Hepatocyte (in vitro differentiated cells): ENCODE measurements around the gene RBFOX1. TPM values are rescaled to one million over a fixed set of nuclear protein-coding genes. Genes with fewer than 3 reads are reported as not detected.
A peak's percentile ranks its signal among the peaks of the same experiment; 100 is the strongest.

ENCODE experiments used
- DNase-seq: peaks from one replicate; pipeline ENCODE4 v3.0.0-alpha.2; 2016; ENCODE audit warnings: low spot score
- H2AFZ ChIP-seq: fragments of 200-600 bp; sonication (generic); 2 replicates; pipeline ENCODE4 v1.6.0; 2016; ENCODE audit warnings: antibody characterized with exemption, mild to moderate bottlenecking
- H3K27ac ChIP-seq: fragments of 200-600 bp; sonication (generic); 2 replicates; pipeline ENCODE4 v1.5.1; 2016; ENCODE audit warnings: mild to moderate bottlenecking
- H3K27me3 ChIP-seq: fragments of 200-600 bp; sonication (generic); 2 replicates; pipeline ENCODE4 v1.6.1; 2016
- H3K36me3 ChIP-seq: fragments of 200-600 bp; sonication (generic); replicated peaks from 2 replicates; pipeline ENCODE4 v1.5.1; 2016; ENCODE audit warnings: low read depth; ENCODE audit not compliant: insufficient read depth
- H3K4me1 ChIP-seq: fragments of 200-600 bp; sonication (generic); 2 replicates; pipeline ENCODE4 v1.5.1; 2016; ENCODE audit warnings: mild to moderate bottlenecking, moderate library complexity; ENCODE audit not compliant: insufficient read depth
- H3K4me2 ChIP-seq: fragments of 200-600 bp; sonication (generic); 2 replicates; pipeline ENCODE4 v1.6.0; 2016
- H3K4me3 ChIP-seq: fragments of 200-600 bp; sonication (generic); 2 replicates; pipeline ENCODE4 v1.5.1; 2016; ENCODE audit warnings: mild to moderate bottlenecking
- H3K79me2 ChIP-seq: fragments of 200-600 bp; sonication (generic); 2 replicates; pipeline ENCODE4 v1.6.0; 2017; ENCODE audit warnings: mild to moderate bottlenecking
- H3K9me2 ChIP-seq: fragments of 200-600 bp; sonication (generic); replicated peaks from 2 replicates; pipeline ENCODE4 v1.6.0; 2017; ENCODE audit warnings: mild to moderate bottlenecking; ENCODE audit not compliant: insufficient read depth
- H3K9me3 ChIP-seq: fragments of 200-600 bp; sonication (generic); 2 replicates; pipeline ENCODE4 v1.5.1; 2016; ENCODE audit warnings: low read depth, mild to moderate bottlenecking
- H4K20me1 ChIP-seq: fragments of 200-600 bp; sonication (generic); 2 replicates; pipeline ENCODE4 v1.6.0; 2016; ENCODE audit warnings: mild to moderate bottlenecking; ENCODE audit not compliant: insufficient read depth, poor library complexity, severe bottlenecking
- CTCF ChIP-seq: fragments of 200-600 bp; sonication (generic); IDR thresholded peaks from 2 replicates; pipeline ENCODE4 v1.5.1; 2016; ENCODE audit warnings: antibody characterized with exemption, mild to moderate bottlenecking; ENCODE audit not compliant: poor library complexity
- EZH2 ChIP-seq: fragments of 200-600 bp; sonication (generic); IDR thresholded peaks from 2 replicates; pipeline ENCODE4 v1.6.1; 2016; ENCODE audit warnings: antibody characterized with exemption, mild to moderate bottlenecking, borderline replicate concordance
- EZH2phosphoT487 ChIP-seq: fragments of 200-600 bp; sonication (generic); IDR thresholded peaks from one replicate; pipeline ENCODE4 v1.6.1; 2018; ENCODE audit warnings: antibody characterized with exemption, mild to moderate bottlenecking, low read depth, moderate library complexity; ENCODE audit not compliant: unreplicated experiment, severe bottlenecking
- WGBS: methylation state at CpG from one replicate; pipeline ENCODE4 v1.1.6; 2016; ENCODE audit warnings: low lambda C conversion rate; ENCODE audit errors: missing lambda C conversion rate; 5-methylcytosine and 5-hydroxymethylcytosine counted together
- polyA plus RNA-seq: library from polyadenylated mRNA; unstranded; fragments of >200 nt; fragmentation: Nextera tagmentation; extraction: Ambion mirVana; gene quantifications from 2 replicates; pipeline ENCODE4 v1.2.1, GENCODE V29; 2016
- total RNA-seq: library from RNA; depleted of rRNA; stranded (reverse); fragments of >200 nt; gene quantifications from 2 replicates; pipeline ENCODE4 v1.2.3, GENCODE V29; 2014

The RBFOX1 gene
- total and polyA plus RNA-seq, 2 experiments from 2014 or later: 1.00 to 1.2 TPM

- no peaks in the 10 kb centered on the region for H3K9me2 ChIP-seq
- WGBS: 67% methylated on average over 3 of the region's 3 CpGs
- H3K36me3 ChIP-seq: no peaks in the 10 kb centered on the region
These were observed 376.5 kb downstream of the RBFOX1 start for GRCh38 chr16:7709186-7709585.

GRCh38 chr16:7713244-7713643, 380.6 kb downstream of the RBFOX1 start:
- H3K4me2 ChIP-seq: no peak overlapping the region
- H3K4me1 ChIP-seq: peaks cover 6% of the 10 kb centered on the region
- no peak overlapping the region for H3K27ac ChIP-seq
- no peaks in the 10 kb centered on the region for H3K9me3 ChIP-seq
- no peaks in the 10 kb centered on the region for H3K9me2 ChIP-seq
- H3K4me3 ChIP-seq: no peak overlapping the region
- H4K20me1 ChIP-seq: no peaks in the 10 kb centered on the region
- WGBS: 78% methylated on average over 2 of the region's 2 CpGs
- no peak overlapping the region for H2AFZ ChIP-seq
- no peaks in the 10 kb centered on the region for H3K36me3 ChIP-seq
- no peaks in the 10 kb centered on the region for H3K79me2 ChIP-seq
- TF ChIP-seq CTCF (no peak), EZH2phosphoT487 (no peak), EZH2 (no peak)
- DNase-seq: no peak
- H3K27me3 ChIP-seq: no peaks in the 10 kb centered on the region

More at GRCh38 chr16:7709186-7709585, 376.5 kb downstream of the RBFOX1 start:
- Histone ChIP-seq H3K27me3 (no peaks in the 10 kb centered on the region), H4K20me1 (no peaks in the 10 kb centered on the region), H2AFZ (no peak overlapping the region), H3K4me2 (no peak overlapping the region), H3K4me1 (no peaks in the 10 kb centered on the region), H3K27ac (no peak overlapping the region), H3K79me2 (no peaks in the 10 kb centered on the region), H3K9me3 (no peaks in the 10 kb centered on the region), H3K4me3 (no peak overlapping the region)
- no peak for TF ChIP-seq EZH2
- TF ChIP-seq CTCF: no peak
- TF ChIP-seq EZH2phosphoT487: no peak
- DNase-seq: no peak

- TF ChIP-seq CTCF (no peak), EZH2 (no peak), EZH2phosphoT487 (no peak)
- H3K9me3 ChIP-seq: no peaks in the 10 kb centered on the region
- H3K4me2 ChIP-seq: no peak overlapping the region
- DNase-seq: no peak
- H3K79me2 ChIP-seq: no peaks in the 10 kb centered on the region
- no peaks in the 10 kb centered on the region for H3K36me3 ChIP-seq
- no peak overlapping the region for H2AFZ ChIP-seq
- peak overlapping the region; percentile 28 for H3K27ac ChIP-seq
- H3K4me1 ChIP-seq: peaks cover 6% of the 10 kb centered on the region
- H3K9me2 ChIP-seq: no peaks in the 10 kb centered on the region
- H3K27me3 ChIP-seq: no peaks in the 10 kb centered on the region
- no peaks in the 10 kb centered on the region for H4K20me1 ChIP-seq
- 98% methylated on average over 2 of the region's 2 CpGs for WGBS
- no peak overlapping the region for H3K4me3 ChIP-seq
These were observed 382.1 kb downstream of the RBFOX1 start for GRCh38 chr16:7714775-7715174.
